IMR-90 (cell line): Measurements from ENCODE around the gene TBCD. TPM values are rescaled to one million over a fixed set of nuclear protein-coding genes. Genes with fewer than 3 reads are reported as not detected.

Source experiments
- ATAC-seq: fragments of 200-7000 bp; cut with Tn5 transposase; 2 replicates; pipeline ENCODE4 v1.9.1; 2020; ENCODE audit warnings: low read depth, mild to moderate bottlenecking, moderate library complexity
- BruUV-seq: library from RNA; stranded (reverse); fragments of 400-500 nt; replicated peaks from 2 replicates; lab custom pipeline; 2021; lab: Mats Ljungman, UMichigan
- CTCF ChIA-PET: fragments of 300-600 bp; formaldehyde crosslinking; extraction: SDS; loops from one replicate; lab custom pipeline; 2021; ENCODE audit warnings: antibody characterized with exemption; lab: Yijun Ruan, JAX
- POLR2A ChIA-PET: fragments of 300-600 bp; sonication (Branson Sonifier 250); formaldehyde crosslinking; loops from one replicate; lab custom pipeline; 2022; ENCODE audit warnings: antibody characterized with exemption; ENCODE audit not compliant: unreplicated experiment; lab: Charles Lee
- DNase-seq: peaks from one replicate; pipeline ENCODE4 v3.0.0; 2013
- H2AFZ ChIP-seq: replicated peaks from 2 replicates; pipeline ENCODE3; 2013; ENCODE audit warnings: low read length, mild to moderate bottlenecking; ENCODE audit not compliant: poor library complexity
- H2AK5ac ChIP-seq: 2 replicates; pipeline ENCODE4 v1.6.1; 2013; ENCODE audit warnings: low read depth, low read length, inconsistent platforms
- H2AK9ac ChIP-seq: replicated peaks from 2 replicates; pipeline ENCODE3; 2013; ENCODE audit warnings: mild to moderate bottlenecking, low read depth, low read length, moderate library complexity; ENCODE audit not compliant: poor library complexity
- H2BK120ac ChIP-seq: 2 replicates; pipeline ENCODE4 v1.6.1; 2013; ENCODE audit warnings: low read depth, low read length, inconsistent platforms
- H2BK15ac ChIP-seq: 3 replicates; pipeline ENCODE4 v1.6.1; 2013; ENCODE audit warnings: low read depth, low read length, inconsistent platforms
- H2BK20ac ChIP-seq: 2 replicates; pipeline ENCODE4 v1.6.1; 2013; ENCODE audit warnings: low read depth, mild to moderate bottlenecking, inconsistent platforms, low read length, moderate library complexity
- H2BK5ac ChIP-seq: 2 replicates; pipeline ENCODE4 v1.6.1; 2013; ENCODE audit warnings: mild to moderate bottlenecking, low read depth, low read length, inconsistent platforms; ENCODE audit not compliant: poor library complexity, severe bottlenecking
- H3K14ac ChIP-seq: replicated peaks from 2 replicates; pipeline ENCODE4 v1.6.1; 2013; ENCODE audit warnings: low read depth, low read length, inconsistent platforms
- H3K18ac ChIP-seq: 2 replicates; pipeline ENCODE4 v1.6.1; 2013; ENCODE audit warnings: low read depth, low read length, control low read depth
- H3K23ac ChIP-seq: 2 replicates; pipeline ENCODE4 v1.6.1; 2013; ENCODE audit warnings: low read depth, low read length, inconsistent platforms
- H3K27ac ChIP-seq: 2 replicates; pipeline ENCODE4 v1.5.1; 2013; ENCODE audit warnings: mild to moderate bottlenecking, control low read depth, low read length; ENCODE audit not compliant: insufficient read depth
- H3K27me3 ChIP-seq: 2 replicates; pipeline ENCODE4 v1.6.1; 2013; ENCODE audit warnings: low read length; ENCODE audit not compliant: control insufficient read depth, insufficient read depth
- H3K36me3 ChIP-seq: 2 replicates; pipeline ENCODE4 v1.6.1; 2013; ENCODE audit warnings: low read length, mixed read lengths; ENCODE audit not compliant: control insufficient read depth, insufficient read depth
- H3K4ac ChIP-seq: 2 replicates; pipeline ENCODE4 v1.6.1; 2013; ENCODE audit warnings: low read depth, low read length, inconsistent platforms
- H3K4me1 ChIP-seq: 2 replicates; pipeline ENCODE4 v1.6.1; 2013; ENCODE audit warnings: low read length, mixed read lengths; ENCODE audit not compliant: control insufficient read depth, insufficient read depth
- H3K4me2 ChIP-seq: 2 replicates; pipeline ENCODE4 v1.6.1; 2013; ENCODE audit warnings: low read depth, mild to moderate bottlenecking, control low read depth, low read length, moderate library complexity
- H3K4me3 ChIP-seq: 2 replicates; pipeline ENCODE4 v1.5.1; 2013; ENCODE audit warnings: low read depth, mild to moderate bottlenecking, control low read depth, low read length, moderate library complexity; ENCODE audit not compliant: insufficient read depth
- H3K56ac ChIP-seq: 2 replicates; pipeline ENCODE4 v1.6.1; 2013; ENCODE audit warnings: low read length, inconsistent platforms; ENCODE audit not compliant: insufficient read depth; ENCODE audit errors: extremely low read depth
- H3K79me1 ChIP-seq, 2 experiments: 2 replicates each; pipeline ENCODE4 v1.6.1; 2013; ENCODE audit warnings: low read length in 2 of 2, inconsistent platforms in 1 of 2, low read depth in 1 of 2
- H3K9ac ChIP-seq: 2 replicates; pipeline ENCODE4 v1.6.1; 2013; ENCODE audit warnings: low read depth, low read length, control low read depth
- H3K9me1 ChIP-seq: 2 replicates; pipeline ENCODE4 v1.6.1; 2013; ENCODE audit warnings: low read length, inconsistent platforms; ENCODE audit not compliant: insufficient read depth
- H3K9me3 ChIP-seq: 2 replicates; pipeline ENCODE4 v1.6.1; 2013; ENCODE audit warnings: low read length; ENCODE audit not compliant: control insufficient read depth, insufficient read depth
- H4K20me1 ChIP-seq: 2 replicates; pipeline ENCODE4 v1.6.1; 2013; ENCODE audit warnings: low read length, inconsistent platforms; ENCODE audit not compliant: insufficient read depth
- H4K5ac ChIP-seq: 2 replicates; pipeline ENCODE4 v1.6.1; 2013; ENCODE audit warnings: mild to moderate bottlenecking, low read depth, low read length, control low read depth
- H4K8ac ChIP-seq, 2 experiments: 2 replicates each; pipeline ENCODE4 v1.6.1; 2013; ENCODE audit warnings: low read depth in 2 of 2, low read length in 2 of 2, control low read depth in 1 of 2, inconsistent platforms in 1 of 2
- H4K91ac ChIP-seq: 2 replicates; pipeline ENCODE4 v1.6.1; 2013; ENCODE audit warnings: low read depth, low read length, inconsistent platforms; ENCODE audit not compliant: insufficient read depth
- BHLHE40 ChIP-seq: fragments of 150-350 bp; IDR thresholded peaks from 2 replicates; pipeline ENCODE4 v1.6.1; 2016; ENCODE audit warnings: mild to moderate bottlenecking, low read depth, low read length
- CEBPB ChIP-seq: IDR thresholded peaks from 2 replicates; pipeline ENCODE4 v1.6.1; 2012; ENCODE audit warnings: low read depth, low read length, improper control_type of control experiment
- CHD1 ChIP-seq: IDR thresholded peaks from 2 replicates; pipeline ENCODE4 v1.6.1; 2012; ENCODE audit warnings: low read depth, low read length, improper control_type of control experiment
- MAFK ChIP-seq: IDR thresholded peaks from 2 replicates; pipeline ENCODE4 v1.6.1; 2012; ENCODE audit warnings: low read depth, low read length, improper control_type of control experiment
- POLR2A ChIP-seq: IDR thresholded peaks from 2 replicates; pipeline ENCODE4 v1.6.1; 2012; ENCODE audit warnings: mild to moderate bottlenecking, low read depth, low read length
- USF2 ChIP-seq: fragments of 150-350 bp; IDR thresholded peaks from 2 replicates; pipeline ENCODE4 v1.6.1; 2017; ENCODE audit warnings: mild to moderate bottlenecking, antibody characterized with exemption, low read length, low read depth
- WGBS, 2 experiments: methylation state at CpG; one replicate each; pipeline versions ENCODE4 v1.1.5 to v1.1.7; 2013; ENCODE audit warnings: missing lambda C conversion rate in 2 of 2; ENCODE audit not compliant: insufficient read length in 1 of 2; ENCODE audit errors: extremely low coverage in 2 of 2; 5-methylcytosine and 5-hydroxymethylcytosine counted together
- dilution Hi-C: fragments of 300-500 bp; cut with HindIII; formaldehyde crosslinking; loops from one replicate; pipeline ENCODE4 v1.14.3; 2018; ENCODE audit warnings: low sequenced_read_pairs; ENCODE audit not compliant: unreplicated experiment
- in situ Hi-C: fragments of 300-500 bp; cut with MboI; formaldehyde crosslinking; loops from 3 replicates; pipeline ENCODE4 v1.14.3; 2019; ENCODE audit warnings: low sequenced_read_pairs, inconsistent platforms, mixed read lengths
- intact Hi-C: fragments of 100-400 bp; cut with micrococcal nuclease; formaldehyde crosslinking; loops from 2 replicates; pipeline ENCODE4 v1.10.0; 2022
- polyA plus RNA-seq, 3 experiments: library from polyadenylated mRNA; depleted of rRNA; stranded (reverse); fragments of >200 nt; gene quantifications; 2 replicates each; pipeline ENCODE4 v1.2.3, GENCODE V29; 2012; ENCODE audit warnings: low replicate concordance in 1 of 3
- total RNA-seq: library from RNA; depleted of rRNA; stranded (reverse); fragments of >200 nt; gene quantifications from 2 replicates; pipeline ENCODE4 v1.2.3, GENCODE V29; 2012

TBCD gene
- total and polyA plus RNA-seq, 2 of the 4 experiments (the other 2 are of a cell fraction) = 21.9 to 54.5 TPM

- no peak overlapping the region for H2BK15ac ChIP-seq
- ChIA-PET POLR2A (no interaction called here), CTCF (interaction anchor here (0.6 to 0.7 kb wide), 2 partner anchors 26 to 27 kb away, joined by 3 to 7 read pairs; no protein-coding TSS in a partner anchor)
- H3K4me1 ChIP-seq = peaks cover 5% of the 10 kb centered on the region; the same call in 1 of the 2 replicates
- H3K4me3 ChIP-seq = no peak overlapping the region
- no peak overlapping the region for H3K4ac ChIP-seq
- H2AFZ ChIP-seq = no peak overlapping the region
- H3K18ac ChIP-seq = no peak overlapping the region
- no peak overlapping the region for H2BK120ac ChIP-seq
- H4K91ac ChIP-seq = no peak overlapping the region
- H4K8ac ChIP-seq = no peak overlapping the region
- no peaks in the 10 kb centered on the region for H4K20me1 ChIP-seq
- H3K36me3 ChIP-seq = 0 out of 2 replicates have a peak, but pooled peaks cover 1% of the 10 kb centered on the region
- H4K5ac ChIP-seq = no peak overlapping the region
- no peak overlapping the region for H3K9ac ChIP-seq
- H2AK5ac ChIP-seq = no peak overlapping the region
- H3K4me2 ChIP-seq = no peak overlapping the region
- H2BK5ac ChIP-seq = no peak overlapping the region
- H3K9me3 ChIP-seq = no peaks in the 10 kb centered on the region; the same call in 1 of the 2 replicates
- H3K23ac ChIP-seq = no peak overlapping the region
- intact Hi-C loops = loop anchor here (10.0 kb wide), 1 partner anchor 55 kb away; no protein-coding TSS in a partner anchor
- H2AK9ac ChIP-seq = no peak overlapping the region
- H3K14ac ChIP-seq = no peak overlapping the region
- H3K27ac ChIP-seq = no peak overlapping the region
- dilution Hi-C loops = no loop called here
- DNase-seq (no peak), ATAC-seq (no peak)
- no peak overlapping the region for H3K56ac ChIP-seq
- WGBS, 2 experiments = 100% methylated on average over 1 of the region's 5 CpGs; no CpG with 5 or more reads in 1 of the 2 experiments
- H3K9me1 ChIP-seq = no peaks in the 10 kb centered on the region
- H3K79me1 ChIP-seq = peaks cover 0 to 3% of the 10 kb centered on the region in 2 experiments; a peak in 1 of 4 replicates
- H2BK20ac ChIP-seq = no peak overlapping the region
- H3K27me3 ChIP-seq = no peaks in the 10 kb centered on the region
- TF ChIP-seq USF2 = no peak
- TF ChIP-seq MAFK = no peak
- TF ChIP-seq POLR2A = no peak
- TF ChIP-seq BHLHE40 = no peak
- no peak for TF ChIP-seq CEBPB
- TF ChIP-seq CHD1 = no peak
- in situ Hi-C loops = no loop called here
- BruUV-seq = no TSS peak
Observed at GRCh38 chr17:82989881-82990280, 238.0 kb downstream of the TBCD start.
